Measurements from ENCODE around the gene AFF3.

Gene AFF3

GRCh38 chr2:100066856-100067255, 75.5 kb downstream of the AFF3 start:
- DNase-seq, result no peak

- no peak for DNase-seq
Observed at GRCh38 chr2:100066246-100066645, 76.1 kb downstream of the AFF3 start.

- no peak for DNase-seq
Observed at GRCh38 chr2:100064592-100065428, 77.6 kb downstream of the AFF3 start.

GRCh38 chr2:100064165-100064564, 78.2 kb downstream of the AFF3 start:
- no peak for DNase-seq

- no peak for DNase-seq
Observed at GRCh38 chr2:100063459-100063953, 78.9 kb downstream of the AFF3 start.

GRCh38 chr2:100062336-100062735, 80.1 kb downstream of the AFF3 start:
- DNase-seq, result no peak

- no peak for DNase-seq
Observed at GRCh38 chr2:100060875-100061274, 81.5 kb downstream of the AFF3 start.

- DNase-seq, result no peak
Observed at GRCh38 chr2:100059638-100060037, 82.8 kb downstream of the AFF3 start.

- no peak for DNase-seq
Observed at GRCh38 chr2:100057901-100058261, 84.5 kb downstream of the AFF3 start.

GRCh38 chr2:100054426-100054825, 88.0 kb downstream of the AFF3 start:
- DNase-seq, result no peak

- no peak for DNase-seq
Observed at GRCh38 chr2:100053087-100053885, 89.1 kb downstream of the AFF3 start.

GRCh38 chr2:100052650-100053049, 89.7 kb downstream of the AFF3 start:
- DNase-seq, result no peak

- DNase-seq, result no peak
Observed at GRCh38 chr2:100051253-100051652, 91.1 kb downstream of the AFF3 start.

GRCh38 chr2:100050685-100051084, 91.7 kb downstream of the AFF3 start:
- DNase-seq, result no peak

GRCh38 chr2:100046961-100047947, 95.1 kb downstream of the AFF3 start:
- no peak for DNase-seq

GRCh38 chr2:100045000-100045399, 97.4 kb downstream of the AFF3 start:
- DNase-seq, result no peak

- DNase-seq, result no peak
Observed at GRCh38 chr2:100043891-100044255, 98.5 kb downstream of the AFF3 start.

- DNase-seq, result no peak
Observed at GRCh38 chr2:100043081-100043890, 99.1 kb downstream of the AFF3 start.

GRCh38 chr2:100042562-100042961, 99.8 kb downstream of the AFF3 start:
- DNase-seq, result no peak

GRCh38 chr2:100041946-100042345, 100.4 kb downstream of the AFF3 start:
- no peak for DNase-seq

- no peak for DNase-seq
Observed at GRCh38 chr2:100041385-100041784, 101.0 kb downstream of the AFF3 start.

GRCh38 chr2:100040906-100041305, 101.5 kb downstream of the AFF3 start:
- DNase-seq, result no peak

Data from NCI-H187 (cell line).